ENCODE data around the gene MAGEA12. TPM values are rescaled to one million over a fixed set of nuclear protein-coding genes. Genes with fewer than 3 reads are reported as not detected.
"Not testable (repeated sequence)": the region's sequence is repeated elsewhere in the genome, so short reads cannot be mapped to it uniquely, and the experiment has no call there.

MAGEA12 gene
- total RNA-seq, 1 donor from 2014 or later = not detected

DNA sequence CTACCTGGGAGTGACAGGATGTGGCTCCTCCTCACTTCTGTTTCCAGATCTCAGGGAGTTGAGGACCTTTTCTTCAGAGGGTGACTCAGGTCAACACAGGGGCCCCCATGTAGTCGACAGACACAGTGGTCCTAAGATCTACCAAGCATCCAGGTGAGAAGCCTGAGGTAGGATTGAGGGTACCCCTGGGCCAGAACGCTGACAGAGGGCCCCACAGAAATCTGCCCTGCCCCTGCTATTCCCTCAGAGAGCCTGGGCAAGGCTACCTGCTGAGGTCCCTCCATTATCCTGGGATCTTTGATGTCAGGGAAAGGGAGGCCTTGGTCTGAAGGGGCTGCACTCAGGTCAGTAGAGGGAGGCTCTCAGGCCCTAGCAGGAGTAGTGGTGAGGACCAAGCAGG, 1.5 kb downstream of the MAGEA12 start:
- DNase-seq (ENCODE audit: low read depth) (no peak), FAIRE-seq (no peak)
- no peak overlapping the region for H3K4me3 ChIP-seq (ENCODE audit: low read depth, low read length)
- H3K36me3 ChIP-seq (ENCODE audit: control insufficient read depth, insufficient read depth, low read length) = no peaks in the 10 kb centered on the region
- TF ChIP-seq, protein P1, sequence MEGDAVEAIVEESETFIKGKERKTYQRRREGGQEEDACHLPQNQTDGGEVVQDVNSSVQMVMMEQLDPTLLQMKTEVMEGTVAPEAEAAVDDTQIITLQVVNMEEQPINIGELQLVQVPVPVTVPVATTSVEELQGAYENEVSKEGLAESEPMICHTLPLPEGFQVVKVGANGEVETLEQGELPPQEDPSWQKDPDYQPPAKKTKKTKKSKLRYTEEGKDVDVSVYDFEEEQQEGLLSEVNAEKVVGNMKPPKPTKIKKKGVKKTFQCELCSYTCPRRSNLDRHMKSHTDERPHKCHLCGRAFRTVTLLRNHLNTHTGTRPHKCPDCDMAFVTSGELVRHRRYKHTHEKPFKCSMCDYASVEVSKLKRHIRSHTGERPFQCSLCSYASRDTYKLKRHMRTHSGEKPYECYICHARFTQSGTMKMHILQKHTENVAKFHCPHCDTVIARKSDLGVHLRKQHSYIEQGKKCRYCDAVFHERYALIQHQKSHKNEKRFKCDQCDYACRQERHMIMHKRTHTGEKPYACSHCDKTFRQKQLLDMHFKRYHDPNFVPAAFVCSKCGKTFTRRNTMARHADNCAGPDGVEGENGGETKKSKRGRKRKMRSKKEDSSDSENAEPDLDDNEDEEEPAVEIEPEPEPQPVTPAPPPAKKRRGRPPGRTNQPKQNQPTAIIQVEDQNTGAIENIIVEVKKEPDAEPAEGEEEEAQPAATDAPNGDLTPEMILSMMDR (IDR thresholded peaks at IDR 0.05; ENCODE audit: insufficient read depth, low read length, severe bottlenecking) = no peak
- no peaks in the 10 kb centered on the region for H3K27me3 ChIP-seq (ENCODE audit: control insufficient read depth, insufficient read depth, low read length)

DNA sequence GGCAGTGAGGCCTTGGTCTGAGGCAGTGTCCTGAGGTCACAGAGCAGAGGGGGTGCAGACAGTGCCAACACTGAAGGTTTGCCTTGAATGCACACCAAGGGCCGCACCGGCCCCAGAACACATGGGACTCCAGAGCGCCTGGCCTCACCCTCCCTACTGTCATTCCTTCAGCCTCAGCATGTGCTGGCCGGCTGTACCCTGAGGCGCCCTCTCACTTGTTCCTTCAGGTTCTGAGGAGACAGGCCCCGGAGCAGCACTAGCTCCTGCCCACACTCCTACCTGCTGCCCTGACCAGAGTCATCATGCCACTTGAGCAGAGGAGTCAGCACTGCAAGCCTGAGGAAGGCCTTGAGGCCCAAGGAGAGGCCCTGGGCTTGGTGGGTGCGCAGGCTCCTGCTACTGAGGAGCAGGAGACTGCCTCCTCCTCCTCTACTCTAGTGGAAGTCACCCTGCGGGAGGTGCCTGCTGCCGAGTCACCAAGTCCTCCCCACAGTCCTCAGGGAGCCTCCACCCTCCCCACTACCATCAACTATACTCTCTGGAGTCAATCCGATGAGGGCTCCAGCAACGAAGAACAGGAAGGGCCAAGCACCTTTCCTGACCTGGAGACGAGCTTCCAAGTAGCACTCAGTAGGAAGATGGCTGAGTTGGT, 2.4 kb downstream of the MAGEA12 start:
- Histone ChIP-seq H3K36me3 (ENCODE audit: control insufficient read depth, insufficient read depth, low read length) (no peaks in the 10 kb centered on the region), H3K27me3 (ENCODE audit: control insufficient read depth, insufficient read depth, low read length) (no peaks in the 10 kb centered on the region), H3K4me3 (ENCODE audit: low read depth, low read length) (no peak overlapping the region)
- no peak for FAIRE-seq
- DNase-seq (ENCODE audit: low read depth) = no peak
- TF ChIP-seq, protein P1 (IDR thresholded peaks at IDR 0.05; ENCODE audit: insufficient read depth, low read length, severe bottlenecking) = no peak

DNA sequence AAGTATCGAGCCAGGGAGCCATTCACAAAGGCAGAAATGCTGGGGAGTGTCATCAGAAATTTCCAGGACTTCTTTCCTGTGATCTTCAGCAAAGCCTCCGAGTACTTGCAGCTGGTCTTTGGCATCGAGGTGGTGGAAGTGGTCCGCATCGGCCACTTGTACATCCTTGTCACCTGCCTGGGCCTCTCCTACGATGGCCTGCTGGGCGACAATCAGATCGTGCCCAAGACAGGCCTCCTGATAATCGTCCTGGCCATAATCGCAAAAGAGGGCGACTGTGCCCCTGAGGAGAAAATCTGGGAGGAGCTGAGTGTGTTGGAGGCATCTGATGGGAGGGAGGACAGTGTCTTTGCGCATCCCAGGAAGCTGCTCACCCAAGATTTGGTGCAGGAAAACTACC, 3.0 kb downstream of the MAGEA12 start:
- DNase-seq (ENCODE audit: low read depth); H3K36me3 ChIP-seq (ENCODE audit: control insufficient read depth, insufficient read depth, low read length); FAIRE-seq; H3K27me3 ChIP-seq (ENCODE audit: control insufficient read depth, insufficient read depth, low read length); H3K4me3 ChIP-seq (ENCODE audit: low read depth, low read length): not testable (repeated sequence)

DNA sequence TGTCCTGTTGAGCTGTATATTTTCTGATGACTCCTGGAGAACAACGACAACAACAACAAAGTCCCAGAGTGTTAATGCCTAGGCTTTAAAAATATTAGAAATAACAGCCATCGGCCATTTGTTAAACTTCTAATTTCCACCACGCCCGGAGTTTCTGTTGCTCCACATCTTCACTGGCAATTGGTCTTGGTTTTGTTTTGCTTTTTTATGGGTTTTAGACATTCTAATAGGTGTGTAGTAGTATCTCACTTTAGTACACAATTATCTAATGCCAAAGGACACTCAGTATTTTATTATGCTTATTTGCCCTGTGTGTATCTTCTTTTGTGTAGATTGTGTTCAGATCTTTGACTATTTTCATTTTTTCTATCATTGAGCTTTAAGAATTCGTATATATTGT, 5.0 kb downstream of the MAGEA12 start:
- DNase-seq (ENCODE audit: low read depth) = no peak
- Histone ChIP-seq H3K4me3 (ENCODE audit: low read depth, low read length) (no peak overlapping the region), H3K36me3 (ENCODE audit: control insufficient read depth, insufficient read depth, low read length) (no peaks in the 10 kb centered on the region), H3K27me3 (ENCODE audit: control insufficient read depth, insufficient read depth, low read length) (no peaks in the 10 kb centered on the region)
- no peak for FAIRE-seq
- TF ChIP-seq, protein P1 (IDR thresholded peaks at IDR 0.05; ENCODE audit: insufficient read depth, low read length, severe bottlenecking) = no peak

DNA sequence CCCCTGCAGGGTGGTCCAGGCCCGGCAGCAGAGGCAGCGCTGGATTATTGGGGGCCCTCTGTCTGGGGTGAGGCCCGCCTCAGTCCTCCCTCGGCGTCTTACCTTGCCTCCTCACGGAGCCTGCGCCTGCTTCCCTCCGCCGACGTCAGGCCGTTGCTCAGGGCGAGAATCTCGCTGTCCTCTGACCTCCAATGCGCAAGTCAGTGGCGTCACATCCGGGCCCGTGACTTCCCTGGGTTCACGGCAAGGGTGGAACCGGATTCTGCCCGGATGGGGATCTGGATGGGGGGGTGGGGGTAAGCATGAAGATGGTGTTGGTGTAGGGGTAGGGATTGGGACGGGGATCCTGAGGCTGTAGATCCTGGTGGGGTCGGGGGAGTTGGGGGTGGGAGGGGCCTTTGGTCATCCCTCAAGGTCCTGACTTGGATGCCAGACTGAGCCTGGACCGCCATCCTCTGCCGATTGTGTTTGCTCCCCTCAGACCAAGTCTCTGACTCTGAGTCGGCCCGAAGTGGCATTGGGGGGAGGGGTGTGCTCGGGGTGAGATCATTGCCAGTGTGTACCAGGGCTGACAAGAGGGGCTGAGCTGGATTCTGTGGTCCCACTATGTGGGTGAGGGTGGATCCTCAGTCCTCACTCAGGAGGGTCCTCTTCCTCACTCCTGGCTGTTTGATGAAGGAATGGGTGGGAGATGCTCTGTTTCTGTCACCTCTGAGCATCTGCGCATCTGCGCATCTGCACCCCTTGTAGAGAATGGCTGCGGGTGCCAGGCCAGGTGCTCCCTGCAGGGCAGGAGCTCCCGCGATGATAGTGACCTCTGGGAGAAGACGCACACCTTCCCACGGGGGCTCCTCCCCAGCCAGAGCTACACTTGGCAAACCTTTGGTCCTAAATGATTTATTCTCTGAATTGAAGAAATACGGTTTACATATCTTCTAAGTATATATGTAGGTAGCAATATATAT, 20.4 kb downstream of the MAGEA12 start, which contains the start of gene MAGEA2:
Gene MAGEA2, minus strand, starts transcription at position 157 of the 965 bp plus-strand sequence. CDS start 2,479 bp downstream, outside the sequence.
- not testable (repeated sequence) for DNase-seq (ENCODE audit: low read depth); H3K27me3 ChIP-seq (ENCODE audit: control insufficient read depth, insufficient read depth, low read length); H3K36me3 ChIP-seq (ENCODE audit: control insufficient read depth, insufficient read depth, low read length); FAIRE-seq; H3K4me3 ChIP-seq (ENCODE audit: low read depth, low read length)

DNA sequence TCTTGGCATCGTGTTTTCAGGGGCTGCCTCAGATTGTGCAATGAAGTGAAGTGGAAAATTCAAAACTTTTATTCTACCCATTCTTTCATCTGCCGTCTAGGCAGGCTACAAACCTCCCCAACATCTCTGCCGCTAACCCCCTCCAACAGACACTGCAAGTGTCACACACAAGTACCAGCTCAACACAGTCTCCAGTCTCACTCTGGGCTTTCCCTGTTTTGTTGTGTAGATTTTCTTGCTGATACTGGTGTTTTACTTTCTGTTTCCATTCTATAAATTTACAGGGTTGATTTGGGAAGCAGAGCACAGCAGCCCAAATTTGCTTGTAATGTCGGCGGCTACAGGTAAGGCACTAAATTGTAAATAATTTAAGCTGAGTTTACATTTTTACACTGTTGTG, 21.3 kb downstream of the MAGEA12 start:
- DNase-seq (ENCODE audit: low read depth); H3K36me3 ChIP-seq (ENCODE audit: control insufficient read depth, insufficient read depth, low read length); FAIRE-seq; H3K27me3 ChIP-seq (ENCODE audit: control insufficient read depth, insufficient read depth, low read length); H3K4me3 ChIP-seq (ENCODE audit: low read depth, low read length): not testable (repeated sequence)

DNA sequence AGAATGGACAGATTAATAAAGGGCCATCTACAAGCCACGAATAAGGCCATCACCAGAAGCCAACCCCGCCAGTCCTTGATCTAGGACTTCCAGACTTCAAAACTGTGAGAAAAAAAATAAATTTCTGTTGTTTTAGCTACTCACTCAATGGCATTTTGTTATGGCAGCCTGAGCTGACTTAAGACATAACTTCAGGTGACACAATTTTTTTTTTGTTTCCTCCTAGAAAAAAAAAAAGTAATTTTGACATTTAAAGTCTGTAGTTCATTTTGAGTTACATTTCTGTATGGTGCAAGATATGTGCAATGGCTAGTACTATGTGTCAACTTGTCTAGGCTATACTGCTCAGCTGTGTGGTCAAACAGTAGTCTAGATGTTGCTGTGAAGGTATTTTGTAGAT, 25.4 kb downstream of the MAGEA12 start, which contains the start of gene CSAG3:
Gene CSAG3, plus strand, starts transcription at position 301 of the 400 bp plus-strand sequence.
- H3K4me3 ChIP-seq (ENCODE audit: low read depth, low read length); FAIRE-seq: not testable (repeated sequence)

DNA sequence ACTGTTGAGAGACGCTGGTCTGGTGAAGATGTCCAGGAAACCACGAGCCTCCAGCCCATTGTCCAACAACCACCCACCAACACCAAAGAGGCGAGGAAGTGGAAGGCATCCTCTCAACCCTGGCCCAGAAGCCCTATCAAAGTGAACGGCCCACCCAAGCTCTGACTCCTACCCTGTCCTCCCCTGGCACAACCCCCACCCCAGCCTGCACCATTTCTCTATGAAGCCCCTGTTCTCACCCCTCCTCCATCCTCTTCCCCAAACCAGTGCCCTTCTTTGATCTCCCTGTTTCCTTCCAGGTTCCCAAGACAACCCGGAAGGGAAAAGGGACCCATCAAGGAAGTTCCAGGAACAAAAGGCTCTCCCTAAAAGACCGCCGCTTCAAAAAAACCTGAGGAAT, 26.0 kb downstream of the MAGEA12 start:
- not testable (repeated sequence) for H3K4me3 ChIP-seq (ENCODE audit: low read depth, low read length); DNase-seq (ENCODE audit: low read depth); H3K36me3 ChIP-seq (ENCODE audit: control insufficient read depth, insufficient read depth, low read length); FAIRE-seq; H3K27me3 ChIP-seq (ENCODE audit: control insufficient read depth, insufficient read depth, low read length)

More for the DNA sequence above, 25.4 kb downstream of the MAGEA12 start, which contains the start of gene CSAG3:
- not testable (repeated sequence) for DNase-seq (ENCODE audit: low read depth); H3K27me3 ChIP-seq (ENCODE audit: control insufficient read depth, insufficient read depth, low read length); H3K36me3 ChIP-seq (ENCODE audit: control insufficient read depth, insufficient read depth, low read length)

DNA sequence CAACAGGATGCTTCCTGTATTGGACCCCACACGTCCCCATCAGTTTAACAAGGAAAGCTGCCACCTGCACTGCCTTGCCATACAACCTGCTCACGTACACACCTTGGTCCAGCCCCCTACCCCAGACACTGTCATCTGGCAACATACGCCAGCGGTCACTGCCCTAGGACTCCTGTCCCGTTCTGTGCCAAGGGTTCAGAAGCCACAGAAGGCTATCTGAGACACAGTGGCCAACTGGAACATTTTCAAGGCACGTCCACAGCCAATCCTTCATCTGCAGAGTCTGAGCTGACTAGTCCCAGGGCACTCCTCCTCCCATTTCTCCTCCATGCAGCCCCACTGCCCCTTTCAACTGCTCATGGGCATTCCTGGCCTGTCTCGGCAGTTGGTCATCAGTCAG, 28.0 kb downstream of the MAGEA12 start:
- not testable (repeated sequence) for H3K4me3 ChIP-seq (ENCODE audit: low read depth, low read length); H3K27me3 ChIP-seq (ENCODE audit: control insufficient read depth, insufficient read depth, low read length); H3K36me3 ChIP-seq (ENCODE audit: control insufficient read depth, insufficient read depth, low read length); DNase-seq (ENCODE audit: low read depth); FAIRE-seq

DNA sequence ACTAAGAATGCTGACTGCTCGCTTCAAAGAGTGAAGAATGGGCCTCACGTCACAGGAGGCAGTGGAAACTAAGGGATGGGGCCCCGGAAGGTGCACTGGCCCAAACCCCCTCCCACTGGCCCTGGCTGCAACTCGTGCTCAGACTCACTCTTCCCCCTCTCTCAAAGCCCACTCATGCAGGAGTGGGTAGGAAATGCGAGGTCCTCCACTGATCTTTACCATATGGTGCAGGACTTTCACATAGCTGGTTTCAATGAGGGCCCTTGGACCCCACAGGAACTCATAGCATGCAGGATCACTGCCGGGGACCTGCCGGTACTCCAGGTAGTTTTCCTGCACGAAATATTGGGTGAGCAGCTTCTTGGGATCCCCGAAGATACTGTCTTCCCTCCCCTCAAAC, 33.0 kb downstream of the MAGEA12 start:
- FAIRE-seq; DNase-seq (ENCODE audit: low read depth): not testable (repeated sequence)

More for the DNA sequence above, 33.0 kb downstream of the MAGEA12 start:
- H3K27me3 ChIP-seq (ENCODE audit: control insufficient read depth, insufficient read depth, low read length); H3K36me3 ChIP-seq (ENCODE audit: control insufficient read depth, insufficient read depth, low read length); H3K4me3 ChIP-seq (ENCODE audit: low read depth, low read length): not testable (repeated sequence)
